ENCODE measurements around the gene PUSL1.

PUSL1 gene

DNA sequence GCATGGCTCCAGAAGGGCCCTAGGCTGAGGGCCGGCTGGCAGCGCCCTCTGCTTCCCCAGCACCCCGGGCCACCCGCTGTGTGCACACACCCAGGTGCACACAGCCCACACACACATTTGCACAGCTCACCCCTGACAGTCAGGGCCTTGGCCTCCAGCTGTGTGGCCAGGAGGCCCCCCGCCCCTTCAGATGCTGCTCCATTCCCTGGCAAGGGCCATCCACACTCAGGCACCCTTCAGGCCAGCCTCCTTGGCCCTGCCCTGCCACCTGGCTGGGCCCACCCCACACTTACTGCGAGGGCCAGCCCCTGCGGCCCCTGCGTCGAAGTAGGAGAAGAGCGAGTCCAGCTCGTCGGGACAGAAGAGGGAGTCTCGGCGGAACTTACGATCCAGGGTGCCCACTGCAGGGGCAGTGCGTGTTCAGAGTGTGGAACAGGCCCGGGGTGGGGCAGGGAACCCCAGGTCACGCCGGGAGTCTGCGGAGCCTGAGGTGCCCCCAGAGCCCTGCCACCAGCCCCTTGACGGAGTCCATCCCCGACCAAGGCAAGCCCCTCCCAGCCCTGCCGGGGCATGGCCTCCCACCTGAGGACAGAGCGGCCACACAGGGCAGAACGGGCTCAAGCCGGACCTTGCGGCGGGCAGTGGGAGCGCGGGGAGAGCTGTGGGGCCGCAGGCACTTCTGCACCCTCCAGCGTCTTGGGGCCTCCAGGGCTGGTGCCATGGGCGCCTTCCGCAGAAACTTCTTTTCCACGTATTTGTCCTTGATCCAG lies 13.1 kb upstream of the PUSL1 start:
- DNase-seq (ENCODE audit: low read depth): no peak

- no peak for DNase-seq (ENCODE audit: low read depth)
These were observed 12.0 kb upstream of the PUSL1 start for GRCh38 chr1:1296070-1297061.

GRCh38 chr1:1297802-1298424 lies 10.5 kb upstream of the PUSL1 start:
- DNase-seq (ENCODE audit: low read depth): no peak

DNA sequence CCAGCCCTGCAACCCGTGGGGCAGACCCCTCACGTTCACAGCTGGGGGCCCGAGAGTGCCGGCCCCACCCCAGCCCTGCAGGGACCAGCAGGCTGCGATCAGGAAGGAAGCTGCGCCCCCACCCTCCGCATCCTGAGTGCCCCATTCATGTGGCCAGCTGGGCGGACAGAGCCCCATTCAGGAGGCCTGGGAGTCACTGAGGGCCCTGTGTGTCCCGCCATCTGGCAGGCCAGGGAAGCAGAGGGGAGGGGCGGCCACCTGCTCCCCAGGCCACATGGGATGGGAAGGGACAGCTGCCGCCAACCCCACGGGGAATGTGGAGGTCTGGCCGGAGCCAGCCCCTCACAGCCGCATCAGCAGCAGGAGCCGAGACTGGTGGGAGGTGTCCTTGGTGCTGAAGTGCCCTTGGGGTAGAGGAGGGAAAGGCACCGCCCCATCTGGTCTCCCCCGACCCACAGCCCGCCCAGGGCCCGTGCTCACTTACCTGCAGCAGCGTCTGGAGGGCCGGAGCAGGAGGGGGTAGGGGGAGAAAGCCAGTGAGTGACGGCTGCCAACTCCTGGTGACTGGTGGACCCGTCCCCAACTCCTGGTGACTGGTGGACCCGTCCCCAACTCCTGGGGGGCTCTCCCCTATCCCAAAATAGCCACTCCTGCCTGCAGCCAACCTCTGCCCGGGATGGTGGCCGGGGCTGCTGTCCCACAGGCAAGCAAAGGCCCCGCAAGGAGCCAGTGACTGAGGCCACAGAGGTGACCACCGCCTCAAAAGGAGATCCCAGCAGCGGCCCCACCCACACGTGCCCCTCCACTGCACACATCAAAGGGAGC lies 9.3 kb upstream of the PUSL1 start:
- no peak for DNase-seq (ENCODE audit: low read depth)

GRCh38 chr1:1299686-1300351 lies 8.6 kb upstream of the PUSL1 start:
- DNase-seq (ENCODE audit: low read depth): no peak

DNA sequence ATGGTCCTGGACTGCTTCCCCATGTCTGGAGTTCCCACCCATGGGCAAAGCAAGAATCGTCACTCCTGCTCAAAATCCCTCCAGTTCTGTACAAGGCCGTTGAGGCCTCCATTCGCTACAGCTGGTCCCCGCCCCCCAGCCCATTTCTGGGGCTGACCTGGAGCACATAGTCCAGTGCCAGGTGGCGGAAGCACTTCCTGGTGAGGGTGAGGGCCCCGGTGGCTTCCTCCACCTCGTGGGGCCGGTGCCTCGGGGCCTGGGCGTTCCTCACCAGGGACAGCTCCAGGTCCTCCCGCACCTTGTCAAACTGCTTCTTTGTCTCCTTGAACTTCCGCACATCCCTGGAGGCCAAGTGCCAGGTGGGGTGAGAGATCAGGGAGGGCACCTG lies 8.1 kb upstream of the PUSL1 start:
- no peak for DNase-seq (ENCODE audit: low read depth)

- DNase-seq (ENCODE audit: low read depth): no peak
These were observed 6.4 kb upstream of the PUSL1 start for GRCh38 chr1:1302006-1302430.

DNA sequence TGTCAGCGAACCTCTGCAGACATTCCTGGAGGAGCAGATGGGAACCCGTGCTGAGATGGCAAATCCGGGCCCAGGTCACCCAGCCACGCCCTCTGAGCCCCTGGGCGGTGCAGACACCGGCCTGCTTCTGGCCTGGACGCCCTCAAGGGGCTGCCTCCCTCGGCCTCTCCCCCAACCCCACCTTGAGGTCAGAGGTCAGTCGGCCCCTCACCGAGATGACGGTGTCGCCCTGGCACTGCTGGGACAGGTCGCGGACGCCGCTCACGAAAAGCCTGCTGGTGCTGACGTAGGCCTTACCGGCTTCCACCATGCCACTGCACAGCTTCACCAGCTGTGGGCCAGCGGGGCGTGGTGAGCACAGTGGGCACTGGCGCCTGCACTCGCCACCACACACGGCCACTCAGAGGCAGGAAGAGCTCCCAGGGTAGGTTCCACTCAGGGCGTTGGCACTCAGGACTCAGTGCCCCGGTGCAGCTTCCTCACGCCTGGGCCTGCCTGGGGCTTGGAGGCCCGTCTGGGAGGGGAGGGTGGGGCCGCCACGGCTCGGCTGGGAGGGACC lies 5.4 kb upstream of the PUSL1 start:
- no peak for DNase-seq (ENCODE audit: low read depth)

GRCh38 chr1:1303736-1304135 lies 4.7 kb upstream of the PUSL1 start:
- DNase-seq (ENCODE audit: low read depth): no peak

DNA sequence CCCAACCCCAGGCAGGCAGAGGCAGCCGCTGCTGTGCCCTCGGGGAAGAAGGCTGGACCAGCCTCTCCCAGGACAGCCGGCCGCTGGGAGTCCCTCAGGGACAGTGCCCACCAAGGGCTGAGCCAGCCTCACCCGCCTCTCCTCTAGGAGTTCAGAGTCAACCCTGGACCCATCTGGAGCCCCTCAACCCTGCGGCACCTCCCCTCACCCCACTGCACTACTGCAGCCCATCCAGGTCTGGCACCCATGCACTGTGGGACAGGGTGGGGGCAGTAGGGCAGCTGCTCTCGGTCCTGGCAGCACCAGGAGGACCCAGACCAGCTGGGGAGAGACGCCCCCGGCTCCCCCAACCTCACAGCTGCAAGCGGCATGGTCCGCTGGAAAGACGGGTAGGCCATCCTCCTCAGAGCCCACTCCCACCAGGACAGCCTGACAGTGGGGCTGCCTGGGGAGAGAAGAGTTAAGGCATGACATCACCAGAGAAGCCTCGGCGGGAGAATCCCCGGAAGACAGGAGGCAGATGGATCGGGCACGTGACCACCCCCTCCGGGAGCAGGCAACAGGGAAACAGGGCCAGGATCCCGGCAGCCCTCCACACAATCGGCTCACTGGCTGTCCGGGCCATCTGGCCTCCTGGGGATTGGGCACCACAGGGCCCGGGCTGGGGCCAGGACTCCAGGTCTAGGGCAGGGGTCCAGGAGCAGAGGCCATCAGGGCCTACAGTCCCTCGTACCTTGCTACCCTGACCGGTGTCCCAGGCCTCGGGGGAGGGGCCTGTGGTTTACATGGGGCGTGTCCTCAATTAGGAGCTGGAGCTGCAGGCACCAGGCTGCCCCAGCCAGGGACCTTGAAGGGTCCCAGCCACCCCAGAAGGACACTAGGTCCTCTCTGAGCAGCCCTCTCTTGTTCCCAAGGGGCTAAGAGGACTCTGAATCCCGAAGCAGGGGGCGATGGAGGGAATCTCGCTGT lies 3.8 kb upstream of the PUSL1 start:
- DNase-seq (ENCODE audit: low read depth): no peak

- DNase-seq (ENCODE audit: low read depth): peak; percentile 41
These were observed 2.9 kb upstream of the PUSL1 start for GRCh38 chr1:1305300-1306069.

- no peak for DNase-seq (ENCODE audit: low read depth)
These were observed 2.2 kb upstream of the PUSL1 start for GRCh38 chr1:1306070-1306660.

- no peak for DNase-seq (ENCODE audit: low read depth)
These were observed 1.6 kb upstream of the PUSL1 start for GRCh38 chr1:1306661-1307260.

GRCh38 chr1:1307261-1307922 lies 1.0 kb upstream of the PUSL1 start:
- no peak for DNase-seq (ENCODE audit: low read depth)

DNA sequence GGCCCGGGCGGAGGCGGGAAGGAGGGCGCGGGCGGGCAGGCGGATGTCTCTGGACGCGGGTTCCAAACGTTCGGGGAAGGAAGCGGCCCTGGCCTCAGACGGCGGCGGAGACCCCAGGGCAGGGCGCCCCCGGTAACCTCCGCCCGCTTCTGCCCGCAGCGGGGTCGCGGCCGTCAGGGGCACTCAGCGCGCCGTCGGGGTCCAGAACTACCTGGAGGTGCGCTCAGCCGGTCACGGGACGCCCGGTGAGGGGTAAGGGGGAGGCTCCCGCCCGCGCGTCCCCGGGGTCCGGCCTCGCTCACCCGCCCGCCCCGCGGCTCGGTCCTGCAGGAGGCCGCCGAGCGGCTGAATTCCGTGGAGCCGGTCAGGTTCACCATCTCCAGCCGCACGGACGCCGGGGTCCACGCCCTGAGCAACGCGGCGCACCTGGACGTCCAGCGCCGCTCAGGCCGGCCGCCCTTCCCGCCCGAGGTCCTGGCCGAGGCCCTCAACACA lies 406 bp downstream of the PUSL1 start:
- no peak for DNase-seq (ENCODE audit: low read depth)

DNA sequence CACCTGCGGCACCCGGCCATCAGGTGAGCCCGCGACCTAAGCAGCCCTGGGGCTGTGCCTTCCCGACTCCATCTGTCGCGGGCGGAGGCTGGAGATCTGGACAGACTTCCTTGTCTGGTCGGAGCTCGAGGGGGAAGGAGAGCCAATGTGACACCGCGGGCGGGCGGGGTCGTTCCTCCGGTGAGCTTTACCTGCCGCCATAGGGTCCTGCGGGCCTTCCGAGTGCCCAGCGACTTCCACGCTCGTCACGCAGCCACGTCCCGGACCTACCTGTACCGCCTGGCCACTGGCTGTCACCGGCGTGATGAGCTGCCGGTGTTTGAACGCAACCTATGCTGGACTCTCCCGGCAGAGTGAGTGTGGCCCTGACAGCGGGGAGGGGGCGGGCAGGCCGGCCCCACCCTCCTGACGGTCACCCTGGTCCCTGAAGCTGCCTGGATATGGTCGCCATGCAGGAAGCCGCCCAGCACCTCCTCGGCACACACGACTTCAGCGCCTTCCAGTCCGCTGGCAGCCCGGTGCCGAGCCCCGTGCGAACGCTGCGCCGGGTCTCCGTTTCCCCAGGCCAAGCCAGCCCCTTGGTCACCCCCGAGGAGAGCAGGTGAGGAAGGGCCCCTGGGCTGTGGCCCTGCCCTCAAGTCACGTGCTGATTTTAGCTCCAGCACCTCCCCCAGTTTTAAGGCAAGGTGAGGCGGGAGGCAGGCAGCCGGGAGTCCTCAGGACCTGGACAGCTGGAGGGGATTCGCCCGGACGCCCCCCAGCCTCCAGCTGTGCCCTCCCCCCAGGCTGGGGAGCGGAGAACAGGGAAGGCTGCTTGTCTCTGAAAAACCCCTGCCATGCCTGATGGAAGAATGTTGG lies 1.1 kb downstream of the PUSL1 start:
- DNase-seq (ENCODE audit: low read depth): no peak

DNA sequence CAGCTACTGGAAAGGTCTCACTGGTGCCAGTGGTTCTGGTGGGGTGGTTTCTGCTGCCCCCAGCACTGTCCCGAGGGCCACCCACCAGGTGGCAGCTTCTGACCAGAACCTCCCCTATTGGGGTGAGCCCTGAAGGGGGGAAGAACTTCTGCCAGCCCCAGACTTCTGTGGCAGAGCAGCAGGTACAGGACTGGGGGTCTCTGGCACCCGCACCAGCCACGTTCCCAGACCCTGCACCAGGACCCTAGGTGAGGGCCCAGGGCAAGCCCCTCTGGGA lies 1.6 kb downstream of the PUSL1 start:
- no peak for DNase-seq (ENCODE audit: low read depth)

Data from activated T-helper 9 cell treated with anti-CD3 and anti-CD28 coated beads, Interleukin-2, amount 50 U/mL, for 16 hours (primary cell).